EH (cell line): ENCODE data around the gene ZNF783.
"Not testable (repeated sequence)": the region's sequence is repeated elsewhere in the genome, so short reads cannot be mapped to it uniquely, and the experiment has no call there.

Experiments used
- DNase-seq: peaks from one replicate; pipeline ENCODE4 v3.0.0-alpha.2; 2015; ENCODE audit warnings: low read depth

ZNF783 gene

GRCh38 chr7:149330914-149331567 is 69.0 kb downstream of the ZNF783 start:
- peak; percentile 12 for DNase-seq

- not testable (repeated sequence) for DNase-seq
These were observed 70.8 kb downstream of the ZNF783 start for GRCh38 chr7:149332602-149333320.

- no peak for DNase-seq
These were observed 71.3 kb downstream of the ZNF783 start for GRCh38 chr7:149333321-149333717.

- DNase-seq, result no peak
These were observed 72.2 kb downstream of the ZNF783 start for GRCh38 chr7:149334219-149334618.
